Measurements from ENCODE around the gene SLC22A4.

SLC22A4 gene

DNA sequence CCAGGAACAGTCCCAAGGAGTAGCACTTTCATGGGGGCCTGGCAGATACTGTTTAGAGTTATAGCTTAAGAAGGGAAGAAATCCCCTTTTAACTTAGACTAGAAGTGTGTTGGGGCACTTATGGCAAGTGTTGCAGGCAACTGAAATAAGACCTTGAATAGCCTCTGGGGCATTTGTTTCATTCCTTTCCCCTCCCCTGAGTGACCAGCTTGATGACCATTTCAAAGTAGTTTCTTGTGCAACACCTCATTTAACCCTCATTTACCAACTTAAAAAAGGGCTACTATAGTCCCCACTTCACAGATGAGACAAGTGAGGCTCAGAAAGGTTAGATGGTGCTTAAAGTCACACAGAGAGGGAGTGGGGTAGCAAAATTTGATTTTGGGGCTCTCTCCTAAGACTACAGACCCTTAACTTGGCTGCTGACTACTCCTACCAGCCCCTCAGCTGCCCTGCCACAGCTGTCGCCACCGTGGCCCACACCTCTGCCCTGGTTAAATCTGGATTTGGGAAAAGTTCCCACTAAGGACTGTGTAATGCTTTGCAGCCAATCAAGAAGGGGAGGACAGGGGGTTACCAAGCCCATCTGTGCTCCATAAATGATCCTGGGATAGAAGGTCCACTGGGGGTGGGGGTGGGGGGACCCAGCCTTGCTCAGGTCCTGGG lies 31.2 kb upstream of the SLC22A4 start:
- DNase-seq, result no peak

DNA sequence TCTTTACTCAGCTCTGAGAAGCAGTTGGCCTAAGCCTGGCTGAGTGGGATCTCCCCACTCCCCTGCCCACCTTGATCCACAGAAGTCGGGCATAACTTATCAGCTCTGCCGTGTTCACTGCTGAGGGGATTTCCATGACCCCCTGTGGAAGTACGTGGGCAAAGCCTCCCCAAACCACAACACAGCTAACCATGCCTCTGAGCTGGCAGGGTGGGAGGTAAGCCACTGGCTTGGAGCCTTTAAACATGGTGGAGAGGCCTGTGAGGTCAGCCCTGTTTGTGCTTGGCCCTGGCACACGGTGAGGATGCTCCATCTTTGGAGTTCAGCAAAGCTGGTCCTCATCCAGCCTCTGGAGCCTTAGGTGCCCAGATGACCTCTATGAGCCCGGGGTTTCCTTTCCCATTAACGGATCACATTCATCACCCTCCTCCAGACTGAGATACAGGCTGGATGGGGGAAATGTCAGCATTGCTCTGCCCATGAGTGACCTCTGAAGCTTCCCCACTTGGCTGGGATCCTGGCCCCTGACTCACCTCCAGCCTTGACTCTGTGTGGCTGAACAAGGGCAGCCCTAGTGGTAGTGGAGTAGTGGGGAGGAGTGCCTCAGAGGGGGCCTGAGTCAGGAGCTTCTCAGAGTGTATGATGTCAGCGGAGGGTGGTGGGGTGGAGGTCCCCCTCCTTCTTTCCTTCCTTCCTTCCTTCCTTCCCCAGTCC lies 30.5 kb upstream of the SLC22A4 start:
- no peak for DNase-seq

- no peak for DNase-seq
Observed at GRCh38 chr5:132264546-132265335, 29.5 kb upstream of the SLC22A4 start.

- no peak for DNase-seq
Observed at GRCh38 chr5:132265336-132266030, 28.7 kb upstream of the SLC22A4 start.

- DNase-seq, result no peak
Observed at GRCh38 chr5:132266031-132266835, 28.0 kb upstream of the SLC22A4 start.

DNA sequence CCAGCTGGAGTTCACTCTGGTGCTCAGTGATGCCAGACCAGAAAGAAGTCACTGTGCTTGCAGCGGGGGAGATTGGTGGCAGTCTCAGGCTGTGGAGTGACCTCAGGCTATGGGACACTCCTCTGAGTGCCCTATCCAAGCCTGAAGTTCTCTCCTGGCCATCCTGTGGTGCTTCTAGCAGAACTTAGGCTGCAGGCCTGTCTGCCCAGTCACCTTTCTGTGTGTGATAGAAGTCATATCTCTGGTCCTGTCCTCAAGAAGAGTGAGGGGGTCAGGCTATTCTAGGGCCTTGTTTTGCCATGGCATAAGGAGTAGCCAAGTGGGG lies 27.4 kb upstream of the SLC22A4 start:
- DNase-seq, result no peak

- no peak for DNase-seq
Observed at GRCh38 chr5:132267166-132267739, 26.9 kb upstream of the SLC22A4 start.

DNA sequence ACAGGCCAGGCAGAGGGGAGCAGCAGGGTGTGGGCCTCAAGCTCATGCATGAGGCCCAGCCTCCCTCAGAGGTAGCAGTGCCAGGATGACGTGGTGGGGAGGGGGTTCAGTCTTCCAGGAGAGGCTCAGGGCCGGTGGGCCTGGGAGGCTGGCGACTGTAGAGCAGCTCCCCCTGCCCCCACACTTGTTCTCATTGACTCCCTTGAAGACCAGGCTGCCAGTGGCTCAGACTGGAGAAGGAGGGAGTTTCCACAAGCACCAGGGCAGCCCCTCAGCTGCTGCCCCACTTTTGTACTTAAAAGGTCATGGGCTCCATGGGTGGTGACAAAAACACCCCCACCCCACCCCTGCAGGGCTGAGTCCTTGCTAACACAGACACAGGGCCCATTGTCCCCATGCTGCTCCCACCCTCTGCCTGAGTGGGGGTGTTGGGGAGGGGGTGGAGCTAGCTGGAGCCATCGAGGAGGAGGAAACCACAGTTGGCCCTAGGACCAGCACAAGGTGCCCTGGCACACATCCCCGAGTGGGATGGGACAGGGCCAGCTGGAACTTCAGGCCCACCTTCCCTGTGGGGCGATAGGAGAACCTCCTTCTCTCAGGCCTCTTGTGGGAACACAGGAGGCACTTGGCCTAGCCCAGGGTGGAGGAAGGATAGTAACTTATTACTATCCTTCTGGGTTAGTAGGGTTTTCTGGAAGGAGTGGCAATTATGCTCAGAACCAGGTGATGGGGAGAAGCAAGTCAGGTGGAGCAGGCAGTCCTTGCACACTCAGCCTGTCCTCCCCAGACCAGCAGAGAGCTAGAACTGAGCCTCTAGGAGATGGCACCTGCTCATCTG lies 26.0 kb upstream of the SLC22A4 start:
- DNase-seq, result no peak

- DNase-seq, result no peak
Observed at GRCh38 chr5:132268769-132269551, 25.2 kb upstream of the SLC22A4 start.

- no peak for DNase-seq
Observed at GRCh38 chr5:132269635-132270334, 24.4 kb upstream of the SLC22A4 start.

DNA sequence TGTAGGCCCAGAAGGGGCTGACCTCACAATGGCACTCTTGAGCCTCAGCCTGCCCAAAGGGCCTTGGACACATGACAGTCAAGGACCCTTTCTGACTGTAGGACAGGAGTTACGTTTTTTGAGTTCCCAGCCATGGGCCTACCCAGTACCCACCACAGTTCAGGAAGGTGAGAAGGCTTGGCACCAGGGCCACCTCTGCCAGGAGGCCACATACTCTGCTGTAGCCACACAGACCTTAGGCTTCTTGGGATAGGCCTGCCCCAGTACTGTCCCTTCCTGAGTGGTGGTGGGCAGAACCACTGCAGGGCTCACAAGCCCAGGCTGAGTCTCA lies 23.9 kb upstream of the SLC22A4 start:
- DNase-seq, result no peak

GRCh38 chr5:132270706-132271105 lies 23.5 kb upstream of the SLC22A4 start:
- no peak for DNase-seq

GRCh38 chr5:132271251-132272246 lies 22.6 kb upstream of the SLC22A4 start:
- peak in 1 of 2 donors; percentile 30 for DNase-seq

DNA sequence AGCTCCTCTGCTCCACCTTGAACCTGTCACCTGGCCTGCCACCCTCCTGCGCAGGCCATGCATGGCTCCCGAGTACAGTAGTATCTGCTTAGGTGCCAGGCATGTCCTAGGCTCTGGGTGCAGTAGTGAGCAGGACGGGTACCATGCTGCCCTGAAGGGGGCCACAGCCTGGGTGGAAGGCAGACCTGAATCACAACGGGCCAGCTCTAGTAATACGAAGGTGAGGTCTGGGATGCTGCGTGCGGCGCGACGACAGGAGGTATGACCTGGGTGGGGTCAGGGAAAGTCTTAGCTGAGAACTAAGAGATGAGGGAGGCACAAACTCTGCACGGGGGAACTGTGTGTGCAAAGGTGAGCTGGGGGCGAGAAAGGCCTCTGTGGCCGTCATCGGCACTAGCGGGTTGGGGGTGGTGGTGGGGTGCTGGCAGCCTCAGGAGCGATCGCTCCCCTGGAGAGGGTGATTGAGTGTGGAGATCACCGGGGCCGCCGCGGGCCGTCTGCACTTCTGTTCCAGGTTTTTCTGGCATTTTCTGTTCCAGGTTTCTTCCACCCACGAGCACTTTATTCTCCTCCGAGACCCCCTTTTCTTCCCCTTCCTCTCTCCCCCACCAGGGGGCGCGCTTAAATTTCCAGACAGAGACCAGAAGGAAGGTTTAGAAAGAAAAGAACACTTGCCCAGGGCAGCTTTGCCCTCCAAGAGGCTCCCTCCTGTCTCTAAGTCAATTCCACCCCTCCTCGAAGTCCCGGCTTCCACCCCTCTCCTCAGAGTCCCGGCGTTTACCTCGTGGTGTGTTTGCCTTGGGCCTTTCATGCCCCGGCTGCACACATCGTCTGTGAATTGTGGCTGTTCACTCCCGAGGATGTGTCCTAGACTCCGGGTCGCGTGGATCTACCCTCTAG lies 21.6 kb upstream of the SLC22A4 start:
- DNase-seq, result peak; percentile 51 to 67

- no peak for DNase-seq
Observed at GRCh38 chr5:132273631-132274030, 20.6 kb upstream of the SLC22A4 start.

DNA sequence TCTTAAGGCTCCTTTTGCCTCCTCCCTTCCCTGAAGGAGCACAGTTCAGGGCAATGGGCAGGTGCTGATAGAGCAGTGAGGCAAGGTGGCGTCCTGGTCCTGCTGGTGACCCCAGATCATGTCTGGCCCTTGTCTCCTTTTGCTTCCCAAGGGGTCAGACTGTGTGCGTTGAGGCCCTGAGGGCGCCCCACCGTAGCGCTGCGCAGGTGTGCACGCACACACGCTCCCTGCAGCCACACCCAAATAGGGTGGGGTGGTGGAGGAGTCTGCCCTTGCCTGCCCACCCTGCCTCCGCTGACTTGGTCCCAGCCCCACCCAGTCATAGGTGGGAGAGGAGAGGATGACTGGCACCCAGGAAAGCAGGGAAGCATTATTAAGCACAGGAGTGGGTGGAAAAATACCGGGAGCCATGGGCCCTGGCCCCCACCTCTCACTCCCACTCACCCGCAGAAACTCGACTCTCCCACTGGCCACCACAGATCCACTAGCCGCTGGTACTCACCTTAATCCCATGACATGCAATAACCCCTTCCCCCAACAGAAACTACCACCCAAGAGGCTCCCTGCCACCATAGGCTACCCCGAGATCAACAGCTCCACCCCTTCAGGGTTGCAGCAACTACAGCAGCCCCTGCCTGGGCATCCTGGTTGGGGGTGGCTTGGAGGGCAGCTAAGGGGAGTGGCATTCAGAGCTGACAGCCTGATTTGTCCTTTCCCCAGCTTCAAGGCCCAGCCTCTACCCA lies 20.0 kb upstream of the SLC22A4 start:
- DNase-seq, result no peak

All from CD4-positive, alpha-beta T cell treated with Interleukin-1 beta for 1 hour (primary cell).